AG08396 (cell line): ENCODE results near the gene CGB2.
"Not testable (repeated sequence)": the region's sequence is repeated elsewhere in the genome, so short reads cannot be mapped to it uniquely, and the experiment has no call there.

Experiments
- DNase-seq: peaks from one replicate; pipeline ENCODE4 v3.0.0; 2012; ENCODE audit warnings: low spot score, mixed read lengths

Gene CGB2

DNA sequence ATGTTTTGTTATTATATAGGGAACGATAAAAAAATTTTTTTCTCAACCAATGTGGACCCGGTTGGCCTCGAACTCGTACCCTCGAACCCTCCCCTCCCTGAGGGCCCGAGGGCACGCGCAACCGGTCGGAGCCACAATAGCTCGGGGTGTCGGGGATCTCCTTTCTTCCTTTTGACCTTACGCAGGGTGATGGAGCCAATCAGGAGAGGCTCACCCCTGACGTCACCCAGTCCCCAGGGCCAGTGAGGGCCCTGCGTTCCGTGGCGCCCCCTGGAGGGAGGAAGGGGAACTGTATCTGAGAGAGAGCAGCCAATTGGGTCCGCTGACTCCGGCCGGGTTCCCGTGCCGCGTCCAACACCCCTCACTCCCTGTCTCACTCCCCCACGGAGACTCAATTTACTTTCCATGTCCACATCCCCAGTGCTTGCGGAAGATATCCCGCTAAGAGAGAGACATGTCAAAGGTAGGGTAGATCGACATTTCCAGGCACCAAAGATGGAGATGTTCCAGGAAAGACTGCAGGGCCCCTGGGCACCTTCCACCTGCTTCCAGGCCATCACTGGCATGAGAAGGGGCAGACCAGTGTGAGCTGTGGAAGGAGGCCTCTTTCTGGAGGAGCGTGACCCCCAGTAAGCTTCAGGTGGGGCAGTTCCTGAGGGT, at the start of gene CGB2:
CGB2 (plus strand) TSS at position 249 of the 660 bp plus-strand sequence; CDS start at position 455, 206 bp downstream.
- DNase-seq: not testable (repeated sequence)

DNA sequence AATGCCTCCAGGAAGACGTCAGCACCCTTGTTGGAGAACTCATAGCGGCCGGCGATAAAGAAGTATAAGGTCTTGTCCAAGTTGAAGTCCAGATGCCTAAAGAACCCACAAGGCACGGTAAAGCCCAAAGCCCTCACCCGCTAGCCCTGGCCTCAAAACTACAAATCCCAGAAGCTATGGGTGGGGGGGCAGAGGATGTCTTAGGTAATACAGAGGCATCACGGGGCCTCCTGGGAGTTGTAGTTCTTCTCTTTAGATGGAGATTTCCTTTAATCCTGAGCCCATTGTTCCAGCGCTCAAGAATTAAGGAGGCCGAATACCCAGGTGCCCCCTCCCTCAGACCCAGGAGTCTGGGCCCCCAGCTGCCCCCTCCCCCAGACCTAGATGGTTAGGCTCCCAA, 49.4 kb upstream of the CGB2 start:
- DNase-seq: no peak

DNA sequence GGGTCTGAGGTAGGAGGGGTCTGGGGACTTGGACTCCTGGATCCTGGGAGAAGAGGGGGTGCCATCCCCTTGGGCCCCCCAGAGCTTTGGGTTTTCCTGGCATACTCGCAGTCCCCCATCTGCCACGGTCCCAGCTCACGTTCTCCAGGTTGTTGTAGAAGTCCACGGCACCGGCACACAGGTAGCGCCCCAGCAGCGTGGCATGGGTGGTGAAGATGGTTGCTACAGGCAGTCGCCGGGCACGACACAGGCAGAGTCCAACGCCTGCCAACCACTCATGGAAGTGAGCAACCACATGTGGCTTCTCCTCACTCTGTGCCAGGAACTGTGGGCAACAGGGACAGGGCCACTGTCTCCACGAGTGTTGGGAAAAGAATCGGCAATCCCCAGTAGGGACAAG, 46.0 kb upstream of the CGB2 start:
- DNase-seq: no peak

DNA sequence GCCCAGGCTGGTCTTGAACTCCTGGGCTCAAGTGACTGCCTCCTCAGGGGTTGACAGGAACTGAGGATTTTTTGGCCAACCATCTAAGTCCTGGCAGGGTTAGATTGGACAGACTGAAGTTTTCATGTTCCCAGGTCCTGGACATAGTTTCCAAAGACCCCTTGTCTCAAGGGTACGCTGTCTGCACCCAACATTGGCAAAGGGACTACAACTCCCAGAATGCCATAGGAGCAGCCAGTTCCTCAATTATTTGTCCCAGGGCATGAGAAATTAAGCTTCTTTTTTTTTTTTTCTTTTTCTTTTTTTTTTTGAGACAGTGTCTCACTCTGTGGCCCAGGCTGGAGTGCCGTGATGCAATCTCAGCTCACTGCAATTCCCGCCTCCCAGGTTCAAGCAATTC, 45.5 kb upstream of the CGB2 start:
- DNase-seq: no peak

DNA sequence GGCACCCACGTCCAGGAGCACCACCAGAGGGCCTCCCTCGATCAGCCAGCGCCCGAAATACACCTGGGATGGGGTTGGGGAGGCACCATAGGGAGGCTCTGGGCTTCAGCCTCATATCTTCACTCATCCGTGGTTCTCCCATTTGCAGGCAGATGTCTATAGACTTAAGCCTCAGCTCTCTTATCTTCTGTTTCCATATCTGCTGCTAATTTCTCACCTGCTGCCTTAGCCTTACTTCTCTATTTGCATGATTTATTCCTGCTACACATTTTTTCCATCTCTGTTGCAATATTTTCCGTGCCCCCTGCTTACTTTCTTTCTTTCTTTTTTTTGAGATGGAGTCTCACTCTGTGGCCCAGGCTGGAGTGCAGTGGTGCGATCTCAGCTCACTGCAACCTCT, 44.4 kb upstream of the CGB2 start:
- DNase-seq: no peak

DNA sequence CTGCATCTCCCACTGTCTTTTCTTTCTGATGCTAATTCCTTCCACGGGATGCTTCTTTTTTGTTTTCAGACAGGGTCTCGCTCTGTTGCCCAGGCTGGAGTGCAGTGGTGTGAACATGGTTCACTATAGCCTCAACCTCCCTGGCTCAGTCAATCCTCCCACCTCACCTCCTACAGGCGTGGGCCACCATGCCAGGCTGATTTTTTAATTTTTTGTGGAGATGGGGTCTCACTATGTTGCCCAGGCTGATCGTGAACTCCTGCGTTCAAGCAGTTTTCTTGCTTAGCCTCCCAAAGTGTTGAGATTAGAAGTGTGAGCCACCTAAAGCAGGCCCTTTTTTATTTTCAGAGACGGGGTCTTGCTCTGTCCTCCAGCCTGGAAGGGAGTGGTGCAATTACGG, 43.4 kb upstream of the CGB2 start:
- DNase-seq: no peak

DNA sequence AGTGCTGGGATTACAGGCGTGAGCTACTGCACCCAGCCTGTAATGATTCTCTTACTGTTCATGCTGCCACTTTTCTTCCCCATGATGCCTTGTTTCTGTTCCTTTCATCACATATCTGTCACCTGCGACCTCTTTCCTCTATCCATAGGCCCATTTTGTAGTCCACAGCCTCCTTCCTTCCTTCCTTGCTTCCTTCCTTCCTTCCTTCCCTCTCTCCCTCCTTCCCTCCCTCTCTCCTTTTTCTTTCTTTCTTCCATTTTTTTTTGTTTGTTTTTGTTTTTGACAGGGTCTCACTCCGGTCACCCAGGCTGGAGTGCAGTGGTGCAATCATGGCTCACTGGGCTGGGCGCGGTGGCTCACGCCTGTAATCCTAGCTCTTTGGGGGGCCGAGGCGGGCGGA, 42.8 kb upstream of the CGB2 start:
- no peak for DNase-seq

DNA sequence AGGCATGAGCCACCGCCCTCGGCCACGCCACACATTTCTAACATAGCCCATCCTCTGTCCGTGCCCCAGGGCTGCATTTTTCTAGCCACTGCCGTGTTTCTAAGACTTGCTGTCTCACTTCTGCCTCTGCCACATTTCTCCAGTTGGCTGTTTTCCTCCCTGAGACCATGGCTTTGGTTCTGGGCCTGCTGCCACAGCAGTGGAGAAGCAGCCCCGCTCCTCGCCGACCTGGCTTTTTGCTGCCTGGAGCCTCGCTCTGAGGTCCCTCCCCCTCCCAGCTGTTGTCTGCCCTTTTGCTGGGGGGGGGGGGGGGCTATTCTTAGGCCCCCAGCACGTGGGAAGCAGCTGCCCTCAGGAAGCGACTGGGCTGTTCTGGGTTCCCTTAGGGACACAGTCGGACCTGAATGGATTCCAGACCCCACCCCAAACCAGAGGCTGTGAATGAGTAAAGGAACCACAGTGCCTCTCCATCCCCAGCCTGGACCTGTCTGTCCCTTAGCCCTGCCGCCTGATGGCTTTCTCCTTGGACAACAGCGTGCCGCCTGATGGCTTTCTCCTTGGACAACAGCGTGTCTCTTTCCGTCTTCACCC, 41.9 kb upstream of the CGB2 start:
- DNase-seq: no peak

DNA sequence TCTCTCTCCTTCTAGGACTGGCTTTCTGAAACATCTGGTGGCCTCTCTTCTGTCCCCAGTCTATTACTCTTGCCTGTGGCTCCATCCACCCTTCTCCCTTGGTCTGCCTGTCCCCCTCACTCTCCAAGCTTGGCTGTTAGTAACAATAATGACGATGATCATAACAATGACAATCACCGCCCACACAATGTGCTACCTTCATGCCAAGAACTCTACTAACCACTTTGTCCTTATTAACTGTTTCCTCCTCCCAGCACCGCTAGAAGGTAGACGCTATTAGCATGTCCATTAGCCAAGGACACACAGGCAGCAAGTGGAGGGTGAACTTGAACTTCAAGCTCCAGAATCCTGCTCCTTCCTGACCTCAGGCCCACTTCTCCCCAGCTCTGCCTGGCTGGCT, 41.3 kb upstream of the CGB2 start:
- DNase-seq: no peak

DNA sequence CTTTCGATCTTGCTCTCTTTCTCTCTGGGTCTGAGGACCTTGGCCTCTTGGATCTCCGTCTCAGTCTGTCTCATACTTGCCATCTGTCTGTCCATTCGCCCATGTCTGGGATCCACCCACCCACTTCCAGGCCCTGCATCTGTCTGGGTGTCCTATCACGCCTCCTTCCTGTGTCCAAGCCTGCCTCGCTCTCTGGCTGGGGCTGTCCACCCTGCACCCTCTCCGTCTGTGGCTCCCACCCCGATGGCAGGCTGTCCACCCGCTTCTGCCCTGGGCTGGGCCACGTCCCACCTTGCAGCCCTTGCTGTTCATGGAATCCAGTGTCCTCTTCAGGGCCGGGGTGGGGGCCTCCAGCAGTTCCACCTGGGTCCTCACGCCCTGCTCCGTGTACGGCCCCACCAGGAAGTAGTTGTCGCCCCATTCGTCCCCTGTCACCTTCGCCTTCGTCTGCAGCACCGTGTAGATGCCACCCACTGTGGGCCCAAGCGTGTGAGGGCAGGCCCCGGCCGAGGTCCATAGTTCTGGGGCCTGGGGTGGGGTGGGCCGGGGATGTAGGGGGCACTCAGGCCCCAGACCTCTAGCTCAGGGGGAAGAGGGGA, 40.6 kb upstream of the CGB2 start:
- no peak for DNase-seq

DNA sequence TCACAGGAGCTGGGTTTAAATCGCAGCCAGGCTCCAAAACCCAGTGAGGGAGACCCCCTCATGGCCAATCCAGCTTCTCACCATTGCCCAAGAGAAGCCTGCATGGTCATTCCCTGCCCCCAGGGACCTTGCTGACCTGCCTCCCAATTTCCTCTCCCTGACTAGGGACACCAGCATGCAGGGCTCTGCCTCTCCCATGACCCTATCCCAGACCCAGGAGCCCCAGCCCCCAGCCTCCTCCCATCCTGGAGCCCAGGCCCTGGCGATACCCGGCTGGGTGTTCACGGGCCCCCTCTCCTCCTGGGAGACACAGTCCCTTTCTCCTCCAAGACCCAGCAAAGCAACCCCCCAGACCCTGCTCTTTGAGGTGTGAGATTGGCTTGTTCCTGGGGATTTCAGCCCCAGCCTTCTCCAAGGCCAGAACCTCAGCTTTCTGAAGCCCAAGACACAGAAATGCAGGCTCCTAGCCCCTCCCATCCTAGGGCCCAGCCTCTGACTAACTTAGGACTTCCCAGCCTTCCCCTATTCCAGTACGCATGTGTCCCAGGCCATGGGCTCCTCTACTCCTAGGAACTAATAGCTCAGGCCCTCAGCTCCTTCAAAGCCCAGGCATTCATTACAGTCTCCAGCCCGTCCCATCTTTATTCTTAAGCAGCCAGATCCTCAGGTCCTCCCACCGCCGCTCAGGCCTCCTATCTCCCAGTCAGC, 39.7 kb upstream of the CGB2 start:
- peak; percentile 89 for DNase-seq

DNA sequence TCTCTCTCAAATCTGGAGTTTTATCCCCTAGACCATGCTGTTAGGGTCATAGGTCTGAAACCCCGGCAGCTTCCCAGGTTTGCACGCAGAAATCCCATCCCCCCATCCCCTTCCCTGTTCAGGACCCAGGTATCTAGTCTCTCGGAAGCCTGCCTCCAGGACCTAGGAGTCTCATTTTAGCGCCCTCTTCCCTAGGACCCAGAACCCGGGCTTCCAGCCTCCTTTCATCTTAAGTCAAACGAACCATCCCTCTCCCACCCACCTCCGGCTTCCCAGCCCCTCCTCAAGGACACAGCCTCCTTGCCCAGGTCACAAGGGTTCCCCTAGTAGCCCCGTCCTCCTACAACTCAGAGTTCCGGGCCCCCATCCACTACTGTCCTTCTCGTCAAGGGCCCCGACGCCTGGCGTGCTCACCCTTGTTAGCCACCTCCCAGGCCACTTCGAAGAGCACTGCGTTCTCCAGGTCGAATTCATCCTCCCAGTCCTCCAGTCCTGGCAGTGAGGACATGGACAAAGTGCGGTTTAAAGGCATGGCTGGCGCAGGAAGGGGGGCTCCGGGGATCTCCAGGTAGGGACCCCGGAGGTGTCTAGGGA, 39.0 kb upstream of the CGB2 start:
- DNase-seq: no peak

DNA sequence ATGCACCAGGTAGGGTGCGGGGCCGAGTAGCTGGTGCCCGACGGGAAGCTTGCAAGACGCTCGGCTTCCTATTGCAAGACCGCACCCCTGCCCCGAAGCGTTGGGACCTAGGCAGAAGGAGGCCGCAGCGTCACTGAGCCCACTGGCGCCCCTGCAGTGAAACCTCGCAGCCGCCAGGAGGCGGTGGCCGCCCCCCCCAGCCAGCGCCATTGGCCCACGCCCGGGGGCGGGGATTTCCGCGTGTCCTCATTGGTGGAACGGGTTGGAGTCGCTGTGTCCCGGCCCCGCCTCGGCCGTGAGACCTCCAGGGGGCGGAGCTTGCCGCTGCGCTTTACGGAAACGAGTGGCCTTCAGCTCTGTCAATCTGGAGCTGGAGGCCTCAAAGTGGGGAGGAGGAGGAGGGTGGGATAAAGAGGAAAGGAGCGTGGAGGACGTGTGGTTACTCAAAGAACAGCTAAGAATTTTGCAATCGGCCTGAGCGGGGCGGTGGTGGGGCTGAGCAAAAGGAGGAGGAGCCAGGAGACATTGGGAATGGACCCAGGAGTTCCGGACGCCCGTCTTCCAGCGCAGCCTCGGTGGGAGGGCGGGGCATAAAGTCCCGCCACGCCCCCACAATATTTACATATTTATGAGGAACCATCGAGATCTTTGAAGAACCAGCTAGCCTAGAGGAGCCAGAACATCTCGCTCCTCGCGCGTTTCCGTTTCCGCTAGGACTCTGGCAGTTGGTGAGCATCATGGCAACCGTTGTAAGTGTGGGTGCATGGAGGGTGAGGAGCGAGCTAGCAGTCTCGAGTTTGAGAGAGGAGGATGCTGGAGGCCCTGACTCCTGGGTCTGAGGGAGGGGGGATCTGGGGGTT, 38.3 kb upstream of the CGB2 start, which contains the start of the genes GYS1 and RUVBL2:
GYS1 (minus strand) TSS at position 135 of the 860 bp plus-strand sequence. CDS start 197 bp downstream, outside the sequence.
RUVBL2 (plus strand) TSS at position 713 of the 860 bp plus-strand sequence; CDS start at position 738, 25 bp downstream.
- peak; percentile 98 for DNase-seq

DNA sequence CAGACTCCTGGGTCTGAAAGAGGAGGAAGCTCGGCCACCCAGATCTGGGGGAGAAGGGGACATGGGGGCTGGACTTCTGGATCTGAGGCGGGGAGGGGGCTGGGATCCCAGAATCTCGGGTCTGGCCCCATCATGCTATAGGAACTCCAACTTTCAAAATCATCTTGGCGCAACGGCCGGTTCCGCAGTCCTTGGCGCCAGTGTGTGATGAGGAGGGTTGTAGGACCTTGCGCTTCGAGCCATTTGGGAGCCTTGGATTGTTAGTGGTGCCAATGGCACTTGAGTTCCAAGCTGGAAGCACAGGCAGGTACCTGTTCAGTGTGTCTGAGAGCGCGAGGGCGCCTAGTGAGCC, 37.7 kb upstream of the CGB2 start:
- DNase-seq: no peak

DNA sequence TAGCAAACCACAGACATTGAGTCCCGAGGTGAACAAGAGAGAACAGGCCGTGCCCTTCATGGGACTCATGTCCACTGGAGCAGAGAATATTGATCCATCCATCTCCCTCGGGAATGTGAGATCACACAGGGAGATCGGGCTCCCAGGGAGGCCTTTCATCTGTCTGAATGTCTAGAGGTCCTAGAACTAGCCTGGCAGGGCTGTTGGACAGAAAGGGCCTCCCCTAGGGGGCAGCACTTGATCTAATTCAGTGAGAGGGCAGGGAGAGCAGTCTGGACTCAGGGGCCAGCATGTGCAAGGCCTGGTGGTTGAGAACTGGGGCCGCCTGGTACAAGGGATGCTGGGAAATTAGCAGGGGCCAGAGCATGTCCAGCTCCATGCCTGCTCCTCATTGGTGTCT, 33.7 kb upstream of the CGB2 start:
- DNase-seq: peak; percentile 64

DNA sequence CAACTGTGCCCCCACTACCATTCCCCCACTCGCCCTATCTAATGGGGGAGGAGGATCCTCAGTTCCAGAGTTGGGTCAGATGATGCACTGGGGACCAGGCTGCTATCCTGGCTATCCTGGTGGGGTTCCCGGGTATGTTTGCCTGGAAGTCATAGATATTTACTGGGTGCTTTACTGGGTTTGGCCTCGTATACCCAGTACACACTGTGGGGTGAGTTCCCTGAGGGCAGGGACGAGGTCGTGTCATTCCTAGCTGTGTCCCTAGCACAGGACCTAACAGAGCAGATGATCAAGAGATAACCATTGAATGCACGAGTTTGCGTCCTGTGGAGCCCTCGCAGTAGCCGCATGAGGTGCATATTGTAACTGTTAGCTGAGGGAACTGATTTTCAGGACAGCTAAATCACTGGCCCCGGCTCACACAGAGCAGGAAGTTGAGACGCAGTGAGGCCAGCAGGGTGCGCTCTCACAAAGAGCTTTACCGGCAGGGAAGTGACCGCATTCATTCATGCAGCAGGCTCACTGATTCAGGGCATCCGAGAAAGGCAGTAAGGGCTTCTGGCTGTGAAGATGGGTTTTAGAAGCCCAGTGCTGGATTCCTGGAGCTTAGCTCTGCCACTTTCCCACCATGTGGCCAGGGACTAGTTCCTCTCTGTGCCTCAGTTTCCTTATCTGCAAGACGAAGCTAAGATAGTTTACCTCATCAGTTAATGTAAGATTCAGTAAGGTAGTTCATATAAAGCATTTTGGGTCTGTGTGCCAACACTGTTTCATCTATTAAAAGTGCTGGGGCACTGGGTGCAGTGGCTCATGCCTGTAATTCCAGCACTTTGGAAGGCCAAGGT, 32.0 kb upstream of the CGB2 start:
- DNase-seq: peak; percentile 73

DNA sequence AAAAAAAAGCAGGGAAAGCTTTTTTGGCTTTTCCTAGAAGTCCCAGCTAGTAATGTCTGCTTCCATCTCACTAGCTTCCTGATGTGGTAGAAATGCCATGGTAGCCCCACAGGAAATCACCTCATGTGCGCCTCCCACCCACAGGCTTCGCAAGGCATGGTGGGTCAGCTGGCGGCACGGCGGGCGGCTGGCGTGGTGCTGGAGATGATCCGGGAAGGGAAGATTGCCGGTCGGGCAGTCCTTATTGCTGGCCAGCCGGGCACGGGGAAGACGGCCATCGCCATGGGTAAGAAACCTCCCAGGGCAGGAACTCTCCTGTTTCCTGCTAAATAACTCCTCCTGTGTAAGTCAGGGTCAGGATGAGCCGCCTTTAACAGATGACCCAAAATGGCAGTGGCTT, 27.6 kb upstream of the CGB2 start:
- DNase-seq: no peak

DNA sequence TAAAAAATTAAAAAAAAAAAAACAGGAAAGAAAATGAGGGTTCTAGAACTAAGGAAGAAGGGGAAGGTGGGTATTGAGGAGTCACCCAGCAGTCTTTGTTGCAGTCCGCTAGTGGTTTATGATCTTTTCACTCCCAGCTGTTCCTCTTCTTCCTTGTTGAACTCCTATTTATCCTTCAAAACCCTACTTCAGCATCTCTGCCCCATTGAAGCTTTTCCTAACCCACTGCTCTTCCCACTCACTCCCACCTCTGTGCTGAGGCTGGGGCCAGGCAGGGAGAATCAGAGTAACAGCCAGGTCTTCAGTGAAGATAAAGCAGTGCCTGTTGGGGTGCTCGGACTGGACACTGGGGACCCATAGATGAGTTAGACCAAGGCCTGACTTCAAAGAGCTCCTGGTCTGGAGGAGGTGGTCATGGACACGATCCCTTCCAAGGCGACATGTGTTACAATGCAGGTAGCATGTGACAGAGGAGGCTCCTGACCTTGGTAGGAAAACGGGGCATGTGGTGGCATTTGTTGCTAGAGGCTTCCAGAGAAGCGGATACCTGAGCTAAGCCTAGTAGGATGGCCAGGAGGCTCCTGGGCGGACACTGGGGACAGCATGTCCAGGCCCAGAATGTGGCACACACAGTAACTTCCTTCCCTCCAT, 26.6 kb upstream of the CGB2 start:
- DNase-seq: no peak

DNA sequence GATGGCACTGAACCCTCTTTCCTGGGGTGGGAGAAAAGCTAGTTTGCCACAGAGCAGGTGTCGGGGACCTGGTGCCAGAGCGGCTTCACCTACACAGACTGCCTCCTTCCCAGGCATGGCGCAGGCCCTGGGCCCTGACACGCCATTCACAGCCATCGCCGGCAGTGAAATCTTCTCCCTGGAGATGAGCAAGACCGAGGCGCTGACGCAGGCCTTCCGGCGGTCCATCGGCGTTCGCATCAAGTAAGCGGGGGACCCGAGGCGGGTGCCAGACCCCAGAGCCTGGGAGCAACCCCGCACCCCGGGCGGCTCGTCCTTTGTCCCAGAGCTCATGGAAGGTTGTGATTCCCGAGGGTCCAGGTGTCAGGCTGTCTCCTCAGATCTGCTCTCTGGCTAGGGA, 24.8 kb upstream of the CGB2 start:
- no peak for DNase-seq

DNA sequence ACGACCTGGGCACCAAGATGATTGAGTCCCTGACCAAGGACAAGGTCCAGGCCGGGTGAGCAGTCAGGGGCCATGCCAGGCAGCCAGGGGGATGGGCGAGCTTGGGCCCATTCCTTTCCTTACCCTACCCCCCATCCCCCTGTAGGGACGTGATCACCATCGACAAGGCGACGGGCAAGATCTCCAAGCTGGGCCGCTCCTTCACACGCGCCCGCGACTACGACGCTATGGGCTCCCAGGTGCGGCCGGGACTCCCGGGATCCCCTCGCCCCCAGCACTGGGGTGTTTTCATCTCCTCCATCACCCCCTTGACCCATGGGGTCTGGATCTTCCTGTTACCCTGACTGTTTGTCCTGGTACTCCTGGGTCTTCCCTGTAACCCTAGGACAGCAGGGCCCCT, 21.9 kb upstream of the CGB2 start:
- DNase-seq: no peak
